GM21526 (cell line): ENCODE measurements around the gene SLC12A7.
"Not testable (repeated sequence)": the region's sequence is repeated elsewhere in the genome, so short reads cannot be mapped to it uniquely, and the experiment has no call there.

Source experiments
- ATAC-seq: cut with Tn5 transposase; IDR thresholded peaks from one replicate; pipeline ENCODE4 v1.9.1; 2021; ENCODE audit warnings: moderate library complexity; ENCODE audit not compliant: unreplicated experiment, low FRiP score

The SLC12A7 gene

GRCh38 chr5:1128977-1129710 lies 17.3 kb upstream of the SLC12A7 start:
- ATAC-seq = no peak

- ATAC-seq = no peak
Measured at GRCh38 chr5:1127959-1128785, 16.3 kb upstream of the SLC12A7 start.

GRCh38 chr5:1125695-1126094 lies 13.8 kb upstream of the SLC12A7 start:
- ATAC-seq = not testable (repeated sequence)

- ATAC-seq = no peak
Measured at GRCh38 chr5:1125030-1125357, 13.1 kb upstream of the SLC12A7 start.

GRCh38 chr5:1124205-1125029 lies 12.6 kb upstream of the SLC12A7 start:
- no peak for ATAC-seq

GRCh38 chr5:1123418-1124147 lies 11.7 kb upstream of the SLC12A7 start:
- no peak for ATAC-seq

- ATAC-seq = no peak
Measured at GRCh38 chr5:1122511-1123294, 10.8 kb upstream of the SLC12A7 start.

- no peak for ATAC-seq
Measured at GRCh38 chr5:1121891-1122290, 10.0 kb upstream of the SLC12A7 start.

GRCh38 chr5:1121044-1121443 lies 9.2 kb upstream of the SLC12A7 start:
- ATAC-seq = no peak

- ATAC-seq = no peak
Measured at GRCh38 chr5:1120236-1120999, 8.6 kb upstream of the SLC12A7 start.

- ATAC-seq = no peak
Measured at GRCh38 chr5:1119312-1119831, 7.5 kb upstream of the SLC12A7 start.

- no peak for ATAC-seq
Measured at GRCh38 chr5:1118738-1119137, 6.9 kb upstream of the SLC12A7 start.

- ATAC-seq = no peak
Measured at GRCh38 chr5:1118231-1118698, 6.4 kb upstream of the SLC12A7 start.

GRCh38 chr5:1116977-1117376 lies 5.1 kb upstream of the SLC12A7 start:
- no peak for ATAC-seq

GRCh38 chr5:1116109-1116740 lies 4.4 kb upstream of the SLC12A7 start:
- no peak for ATAC-seq

- no peak for ATAC-seq
Measured at GRCh38 chr5:1115123-1115815, 3.4 kb upstream of the SLC12A7 start.

- ATAC-seq = no peak
Measured at GRCh38 chr5:1113805-1114586, 2.1 kb upstream of the SLC12A7 start.
